GM12878 (cell line): ENCODE data around the gene LRRC8D. TPM values are rescaled to one million over a fixed set of nuclear protein-coding genes. Genes with fewer than 3 reads are reported as not detected.

ENCODE experiments used
- ATAC-seq: fragments of 200-7000 bp; cut with Tn5 transposase; 3 replicates; pipeline ENCODE4 v1.9.1; 2020; ENCODE audit warnings: mild to moderate bottlenecking, moderate library complexity
- BruUV-seq: library from RNA; stranded (reverse); fragments of 400-500 nt; replicated peaks from 2 replicates; lab custom pipeline; 2021; lab: Mats Ljungman, UMichigan
- CTCF ChIA-PET: fragments of 300-600 bp; sonication (Branson Sonifier 250); formaldehyde crosslinking; extraction: SDS; loops from one replicate; lab custom pipeline; 2021; ENCODE audit warnings: inconsistent platforms; lab: Yijun Ruan, JAX
- POLR2A ChIA-PET: fragments of 350-600 bp; formaldehyde crosslinking; extraction: SDS; loops from one replicate; lab custom pipeline; 2021; ENCODE audit warnings: inconsistent platforms; lab: Charles Lee
- RAD21 ChIA-PET: fragments of 300-600 bp; sonication (Branson Sonifier 250); formaldehyde crosslinking; loops from one replicate; lab custom pipeline; 2023; ENCODE audit warnings: antibody characterized with exemption; ENCODE audit not compliant: unreplicated experiment; lab: Charles Lee
- SMC1A ChIA-PET: fragments of 300-600 bp; sonication (Branson Sonifier 250); formaldehyde crosslinking; loops from one replicate; lab custom pipeline; 2023; ENCODE audit not compliant: unreplicated experiment, uncharacterized antibody; lab: Charles Lee
- DNase-seq: peaks from one replicate; pipeline ENCODE4 v3.0.0-alpha.2; 2011; ENCODE audit warnings: low read depth, low spot score
- FAIRE-seq: peaks from 3 replicates; lab custom pipeline; 2011; peaks lifted over from hg19 to GRCh38; lab: Jason Lieb, UNC
- H2AFZ ChIP-seq: 2 replicates; pipeline ENCODE4 v1.6.0; 2011; ENCODE audit warnings: low read depth, low read length, control low read depth; ENCODE audit not compliant: control insufficient read depth
- H3K27ac ChIP-seq: 2 replicates; pipeline ENCODE4 v1.5.1; 2011; ENCODE audit warnings: control low read depth; ENCODE audit not compliant: control insufficient read depth, insufficient read depth
- H3K27me3 ChIP-seq, 2 experiments: replicated peaks in 1 of 2; 2 replicates each; pipeline versions ENCODE4 v1.6.0 to v1.6.1; 2011; ENCODE audit warnings: low read length in 1 of 2; ENCODE audit not compliant: control insufficient read depth in 2 of 2, insufficient read depth in 2 of 2
- H3K36me3 ChIP-seq, 2 experiments: 2 replicates each; pipeline ENCODE4 v1.5.1; 2011; ENCODE audit warnings: low read length in 1 of 2; ENCODE audit not compliant: control insufficient read depth in 2 of 2, insufficient read depth in 2 of 2
- H3K4me1 ChIP-seq: 2 replicates; pipeline ENCODE4 v1.6.1; 2011; ENCODE audit warnings: mild to moderate bottlenecking, low read length, moderate library complexity, mixed read lengths; ENCODE audit not compliant: control insufficient read depth, insufficient read depth
- H3K4me2 ChIP-seq: 2 replicates; pipeline ENCODE4 v1.6.0; 2011; ENCODE audit warnings: control low read depth; ENCODE audit not compliant: control insufficient read depth, insufficient read depth
- H3K4me3 ChIP-seq: fragments of 200-600 bp; sonication (generic); 2 replicates; pipeline ENCODE4 v1.5.1; 2016
- H3K79me2 ChIP-seq: 2 replicates; pipeline ENCODE4 v1.6.0; 2011; ENCODE audit warnings: low read length; ENCODE audit not compliant: control insufficient read depth, insufficient read depth
- H3K9ac ChIP-seq: 2 replicates; pipeline ENCODE4 v1.8.0; 2011; ENCODE audit warnings: low read length, control low read depth, mixed read lengths; ENCODE audit not compliant: control insufficient read depth, insufficient read depth
- H3K9me3 ChIP-seq: replicated peaks from 3 replicates; pipeline ENCODE4 v1.5.1; 2011; ENCODE audit warnings: mild to moderate bottlenecking, low read length; ENCODE audit not compliant: control insufficient read depth, insufficient read depth
- H4K20me1 ChIP-seq: 2 replicates; pipeline ENCODE4 v1.6.0; 2011; ENCODE audit not compliant: control insufficient read depth, insufficient read depth
- BHLHE40 ChIP-seq, 2 experiments: fragments of 450-650 bp in 1 of 2; IDR thresholded peaks; 2 replicates each; pipeline ENCODE4 v1.6.1; 2011 to 2017; ENCODE audit warnings: low read depth in 2 of 2, borderline replicate concordance in 1 of 2, improper control_type of control experiment in 1 of 2, low read length in 1 of 2, mild to moderate bottlenecking in 1 of 2
- CBX3 ChIP-seq: fragments of 200-600 bp; sonication (generic); IDR thresholded peaks from 2 replicates; pipeline ENCODE4 v1.6.1; 2016; ENCODE audit warnings: low read depth, borderline replicate concordance
- EZH2 ChIP-seq: IDR thresholded peaks from 2 replicates; pipeline ENCODE4 v1.6.1; 2012; ENCODE audit warnings: low read depth, mild to moderate bottlenecking, control low read depth, inconsistent platforms, low read length, borderline replicate concordance; ENCODE audit not compliant: control insufficient read depth
- HSF1 ChIP-seq: fragments of 150-350 bp; IDR thresholded peaks from 2 replicates; pipeline ENCODE4 v1.6.1; 2014; ENCODE audit warnings: mild to moderate bottlenecking, low read depth, low read length
- IKZF1 ChIP-seq: fragments of 450-650 bp; conservative IDR thresholded peaks from 2 replicates; pipeline ENCODE4 v1.6.1; 2017; ENCODE audit warnings: antibody characterized with exemption, mild to moderate bottlenecking
- NFXL1 ChIP-seq: fragments of 450-650 bp; IDR thresholded peaks from 2 replicates; pipeline ENCODE4 v1.6.1; 2017; ENCODE audit warnings: antibody characterized with exemption, mild to moderate bottlenecking, borderline replicate concordance
- NR2C2 ChIP-seq: IDR thresholded peaks from 2 replicates; pipeline ENCODE4 v1.6.1; 2011; ENCODE audit warnings: borderline replicate concordance, low read depth; ENCODE audit not compliant: control insufficient read depth, insufficient read length
- POLR2AphosphoS5 ChIP-seq: IDR thresholded peaks from 2 replicates; pipeline ENCODE4 v1.6.1; 2011; ENCODE audit warnings: mild to moderate bottlenecking, low read length, inconsistent platforms
- SREBF1 ChIP-seq: IDR thresholded peaks from 2 replicates; pipeline ENCODE4 v1.6.1; 2012; ENCODE audit warnings: mild to moderate bottlenecking, low read length
- TCF7 ChIP-seq: IDR thresholded peaks from 2 replicates; pipeline ENCODE4 v1.6.1; 2014; ENCODE audit warnings: antibody characterized with exemption, borderline replicate concordance
- WGBS: methylation state at CpG from one replicate; pipeline ENCODE4 v1.1.6; 2016; ENCODE audit warnings: low lambda C conversion rate; ENCODE audit not compliant: insufficient replicate concordance, insufficient coverage; ENCODE audit errors: missing lambda C conversion rate; 5-methylcytosine and 5-hydroxymethylcytosine counted together
- in situ Hi-C: fragments of 300-500 bp; cut with MboI; formaldehyde crosslinking; loops from 9 replicates; pipeline ENCODE4 v1.14.3; 2018; ENCODE audit warnings: mixed read lengths
- intact Hi-C: fragments of 100-400 bp; cut with micrococcal nuclease; formaldehyde crosslinking; loops from one replicate; pipeline ENCODE4 v1.14.2; 2022; ENCODE audit not compliant: unreplicated experiment
- polyA plus RNA-seq, 11 experiments: library from polyadenylated mRNA; depleted of rRNA in 4 of 11; unstranded in 6 of 11; stranded (reverse) in 5 of 11; fragments of >200 nt; fragmentation: Nextera tagmentation in 4 of 11; fragmentation: Illumina TruSeq in 1 of 11; extraction: Ambion mirVana in 4 of 11; extraction: Trizol in 1 of 11; gene quantifications; 1 replicate in 1 of 11; 2 replicates in 10 of 11; pipeline versions ENCODE4 v1.2.1 to v1.2.3, GENCODE V29; 2011 to 2016; ENCODE audit warnings: inconsistent platforms in 2 of 11, missing spikeins in 2 of 11, low read depth in 1 of 11
- total RNA-seq, 4 experiments: library from RNA; depleted of rRNA in 3 of 4; stranded (reverse); fragments of >200 nt in 3 of 4; fragmentation: Illumina TruSeq in 1 of 4; extraction: Trizol in 1 of 4; gene quantifications; 2 replicates each; pipeline versions ENCODE4 v1.2.1 to v1.2.3, GENCODE V29; 2013 to 2021

LRRC8D gene
- total and polyA plus RNA-seq, 10 of the 15 experiments (the other 5 are each of a cell fraction or from before 2014, with no cell fraction given) = 5.6 to 44.1 (median 26.8) TPM

- no peak for DNase-seq
- Histone ChIP-seq H3K9ac (no peak overlapping the region), H2AFZ (no peak overlapping the region), H3K79me2 (no peaks in the 10 kb centered on the region), H3K4me1 (no peaks in the 10 kb centered on the region), H3K4me2 (no peak overlapping the region), H3K9me3 (no peaks in the 10 kb centered on the region), H3K27me3 (no peaks in the 10 kb centered on the region), H4K20me1 (no peaks in the 10 kb centered on the region; the same call in 1 of the 2 replicates), H3K36me3 (no peaks in the 10 kb centered on the region; a peak in 1 of 4 replicates), H3K27ac (no peak overlapping the region), H3K4me3 (no peak overlapping the region)
- BruUV-seq = TSS peak; percentile 11
- in situ Hi-C loops (no loop called here), intact Hi-C loops (no loop called here)
- ChIA-PET SMC1A (interaction anchor here (1.2 kb wide), 1 partner anchor 8 kb away, joined by 3 read pairs; no protein-coding TSS in a partner anchor), POLR2A (no interaction called here), CTCF (interaction anchor here (1.4 kb wide), 1 partner anchor 8 kb away, joined by 4 read pairs; no protein-coding TSS in a partner anchor), RAD21 (no interaction called here)
- ATAC-seq = no peak
- TF ChIP-seq SREBF1 = no peak
- no peak for TF ChIP-seq BHLHE40 (IDR thresholded peaks at IDR 0.05; ENCODE audit: borderline replicate concordance in 1 of 2, low read depth in 2 of 2, low read length in 1 of 2)
- TF ChIP-seq NR2C2 = peak; percentile 22
- 96% methylated on average over 11 of the region's 11 CpGs for WGBS
- FAIRE-seq = no peak
These were observed 75.5 kb downstream of the LRRC8D start for GRCh38 chr1:89896105-89896942.

DNA sequence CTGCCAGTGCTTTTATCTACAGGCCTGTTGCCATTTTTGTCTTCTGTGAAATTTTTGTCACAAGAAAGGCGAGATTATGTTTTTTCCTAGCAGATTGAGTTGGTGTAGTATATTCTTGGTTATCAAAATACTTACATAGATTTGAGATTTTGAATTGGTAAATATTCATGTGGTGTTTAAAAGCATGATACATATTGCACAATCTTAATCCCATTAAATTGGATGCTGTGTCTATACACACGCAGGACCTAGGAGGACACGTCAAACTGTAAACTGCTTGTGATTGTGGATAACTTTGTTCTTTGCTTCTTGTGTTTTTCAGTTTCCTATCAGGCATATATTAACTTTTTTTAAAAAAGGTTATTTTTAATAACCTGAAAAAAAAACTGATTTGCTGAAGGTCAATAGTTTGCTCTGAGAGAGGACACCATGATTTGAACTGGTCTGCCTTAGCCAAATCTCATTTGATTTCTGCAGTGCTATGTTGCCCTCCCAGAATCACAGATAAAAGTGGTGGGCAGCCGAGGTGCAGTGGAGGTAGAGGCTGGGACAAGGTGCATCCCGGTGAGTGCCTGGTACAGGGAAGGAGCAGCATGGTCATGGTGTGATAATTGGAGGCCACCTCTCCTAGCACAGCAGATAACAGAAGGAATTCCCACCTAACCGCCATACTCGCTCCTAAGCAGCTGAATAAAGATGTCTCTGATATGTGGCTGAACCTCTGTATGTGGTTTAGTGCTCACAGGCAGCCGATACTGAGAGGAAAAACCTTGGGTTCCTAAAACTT is 76.7 kb downstream of the LRRC8D start:
- CTCF ChIA-PET = no interaction called here
- in situ Hi-C loops = no loop called here

More for the DNA sequence above, 76.7 kb downstream of the LRRC8D start:
- no peak for DNase-seq
- RAD21 ChIA-PET = no interaction called here
- no peaks in the 10 kb centered on the region for H3K9me3 ChIP-seq
- no peak overlapping the region for H3K27ac ChIP-seq
- no peaks in the 10 kb centered on the region for H4K20me1 ChIP-seq
- no peaks in the 10 kb centered on the region for H3K4me1 ChIP-seq
- TF ChIP-seq CBX3 (no peak), HSF1 (no peak), IKZF1 (no peak), EZH2 (no peak), TCF7 (no peak), NFXL1 (no peak), POLR2AphosphoS5 (no peak)
- TF ChIP-seq, all 136 proteins: peak for 0
- no peaks in the 10 kb centered on the region for H3K79me2 ChIP-seq
- ATAC-seq = no peak
- 91% methylated on average over 8 of the region's 8 CpGs for WGBS
- no peak overlapping the region for H2AFZ ChIP-seq
- no peak overlapping the region for H3K4me3 ChIP-seq
- intact Hi-C loops = no loop called here
- BruUV-seq = no TSS peak
- H3K4me2 ChIP-seq = no peak overlapping the region
- no peaks in the 10 kb centered on the region for H3K27me3 ChIP-seq
- no peak overlapping the region for H3K9ac ChIP-seq
- peak; percentile 38 for FAIRE-seq
- POLR2A ChIA-PET = interaction anchor here (1.2 kb wide), 1 partner anchor 96 kb away, joined by 3 read pairs; no protein-coding TSS in a partner anchor
- SMC1A ChIA-PET = interaction anchor here (2.0 kb wide), 1 partner anchor 22 kb away, joined by 5 read pairs; no protein-coding TSS in a partner anchor
- no peaks in the 10 kb centered on the region; a peak in 1 of 4 replicates for H3K36me3 ChIP-seq
